CD4-positive, alpha-beta T cell (primary cell): Measurements from ENCODE around the gene TPO. TPM values are rescaled to one million over a fixed set of nuclear protein-coding genes. Genes with fewer than 3 reads are reported as not detected.

Source experiments
- ATAC-seq: fragments of 200-7000 bp; cut with Tn5 transposase; one replicate; pipeline ENCODE4 v1.10.0; 2022; ENCODE audit warnings: mild to moderate bottlenecking; ENCODE audit not compliant: poor library complexity
- CTCF ChIA-PET: fragments of 350-600 bp; sonication (Branson Sonifier 250); formaldehyde crosslinking; loops from one replicate; lab custom pipeline; 2021; ENCODE audit warnings: antibody characterized with exemption, inconsistent platforms; lab: Charles Lee
- POLR2A ChIA-PET: fragments of 350-600 bp; sonication (Branson Sonifier 250); formaldehyde crosslinking; loops from one replicate; lab custom pipeline; 2021; ENCODE audit warnings: antibody characterized with exemption, inconsistent platforms; lab: Charles Lee
- DNase-seq, 14 experiments: peaks; one replicate each; pipeline ENCODE4 v3.0.0-alpha.2; 2013 to 2020; ENCODE audit warnings: mixed read lengths in 2 of 14
- H3K27ac ChIP-seq, 2 donors: one replicate each; pipeline versions ENCODE4 v1.5.1 to v1.7.0; 2013; ENCODE audit warnings: low read length in 2 of 2, low read depth in 1 of 2, mild to moderate bottlenecking in 1 of 2
- H3K27me3 ChIP-seq, 2 experiments: 1 replicate in 1 of 2; 2 replicates in 1 of 2; pipeline versions ENCODE4 v1.6.1 to v1.7.0; 2013; ENCODE audit warnings: low read length in 2 of 2, control low read depth in 1 of 2, mild to moderate bottlenecking in 1 of 2, moderate library complexity in 1 of 2; ENCODE audit not compliant: insufficient read depth in 2 of 2, control insufficient read depth in 1 of 2
- H3K36me3 ChIP-seq: one replicate; pipeline ENCODE4 v1.6.1; 2013; ENCODE audit warnings: low read length, control low read depth; ENCODE audit not compliant: insufficient read depth
- H3K4me1 ChIP-seq: one replicate; pipeline ENCODE4 v1.6.1; 2013; ENCODE audit warnings: low read length, control low read depth; ENCODE audit not compliant: insufficient read depth
- H3K4me3 ChIP-seq: one replicate; pipeline ENCODE4 v1.5.1; 2013; ENCODE audit warnings: mild to moderate bottlenecking, low read length, moderate library complexity
- H3K9me3 ChIP-seq, 2 experiments: 1 replicate in 1 of 2; 2 replicates in 1 of 2; pipeline versions ENCODE4 v1.6.1 to v1.7.0; 2013; ENCODE audit warnings: low read length in 2 of 2, mild to moderate bottlenecking in 2 of 2, control low read depth in 1 of 2, moderate library complexity in 1 of 2; ENCODE audit not compliant: control insufficient read depth in 1 of 2, insufficient read depth in 1 of 2
- H3K27ac Mint-ChIP-seq: one replicate; pipeline ENCODE4 v1.8.0; 2020; ENCODE audit warnings: mixed read lengths
- H3K27me3 Mint-ChIP-seq: one replicate; pipeline ENCODE4 v1.8.0; 2021; ENCODE audit warnings: mixed read lengths
- H3K36me3 Mint-ChIP-seq: one replicate; pipeline ENCODE4 v1.8.0; 2021; ENCODE audit warnings: low read depth, mixed read lengths
- H3K4me1 Mint-ChIP-seq: one replicate; pipeline ENCODE4 v1.8.0; 2021; ENCODE audit warnings: low read depth, mixed read lengths
- H3K4me3 Mint-ChIP-seq: one replicate; pipeline ENCODE4 v1.8.0; 2020; ENCODE audit warnings: mild to moderate bottlenecking, mixed read lengths
- H3K9me3 Mint-ChIP-seq: one replicate; pipeline ENCODE4 v1.8.0; 2020; ENCODE audit warnings: mixed read lengths
- intact Hi-C, 2 experiments: fragments of 100-400 bp; cut with DNase I in 1 of 2; cut with micrococcal nuclease in 1 of 2; formaldehyde crosslinking; loops; one replicate each; pipeline versions ENCODE4 v1.15.1 to v1.9.0; 2023 to 2025; cut with DNase I, micrococcal nuclease
- total RNA-seq, 174 experiments: library from RNA in 2 of 174; stranded (reverse) in 2 of 174; gene quantifications; one replicate each; pipeline ENCODE4 v1.2.3 and lab custom pipeline; 2021 to 2026
- TF ChIP-seq, protein P1 (sequence below): fragments of 200-600 bp; IDR thresholded peaks from one replicate; pipeline ENCODE4 v1.8.0; 2022; ENCODE audit warnings: antibody characterized with exemption, mild to moderate bottlenecking

The TPO gene
- total RNA-seq, 2 experiments from 2014 or later: 0.27 TPM; not detected in 1

DNA sequence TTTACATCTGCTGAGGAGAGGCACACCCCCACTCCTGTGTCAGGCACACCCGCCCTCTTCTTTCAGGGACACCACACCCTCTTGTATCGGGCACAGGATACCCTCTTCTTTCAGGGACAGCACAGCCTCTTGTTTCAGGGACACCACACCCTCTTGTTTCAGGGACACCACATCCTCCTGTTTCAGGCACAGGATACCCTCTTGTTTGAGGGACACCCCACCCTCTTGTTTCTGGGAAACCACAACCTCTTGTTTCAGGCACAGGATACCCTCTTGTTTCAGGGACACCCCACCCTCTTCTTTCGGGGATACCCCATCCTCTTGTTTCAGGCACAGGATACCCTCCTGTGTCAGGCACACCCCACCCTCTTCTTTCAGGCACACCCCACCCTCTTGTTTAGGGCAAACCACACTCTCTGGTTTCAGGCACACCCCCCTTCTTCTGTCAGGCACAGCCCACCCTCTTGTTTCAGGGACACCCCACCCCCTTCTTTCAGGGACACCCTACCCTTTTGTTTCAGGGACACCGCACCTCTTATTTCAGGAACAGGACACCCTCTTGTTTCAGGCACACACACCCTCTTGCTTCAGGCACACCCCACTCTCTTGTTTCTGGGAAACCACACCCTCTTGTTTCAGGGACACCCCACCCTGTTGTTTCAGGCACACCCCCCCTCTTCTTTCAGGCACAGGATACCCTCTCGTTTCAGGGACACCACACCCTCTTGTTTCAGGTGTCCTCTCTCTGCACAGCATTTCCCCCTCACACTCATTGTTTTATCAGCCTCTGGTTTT, 96.2 kb downstream of the TPO start:
- H3K27me3 Mint-ChIP-seq: no peaks in the 10 kb centered on the region
- peaks cover 26% of the 10 kb centered on the region for H3K4me1 Mint-ChIP-seq
- intact Hi-C loops: no loop called here
- POLR2A ChIA-PET: no interaction called here
- Histone ChIP-seq H3K4me3 (no peak overlapping the region), H3K36me3 (no peaks in the 10 kb centered on the region), H3K9me3 (peaks cover 0 to under 1% of the 10 kb centered on the region in 2 experiments), H3K27me3 (no peaks in the 10 kb centered on the region), H3K27ac (peak overlapping the region in 1 of 2 donors; percentile 10), H3K4me1 (peaks cover 26% of the 10 kb centered on the region)
- H3K27ac Mint-ChIP-seq: peak overlapping the region; percentile 75
- peak in 8 of 14 experiments; percentile 16 to 76 (median 25) for DNase-seq
- CTCF ChIA-PET: no interaction called here
- H3K9me3 Mint-ChIP-seq: no peaks in the 10 kb centered on the region
- H3K36me3 Mint-ChIP-seq: no peaks in the 10 kb centered on the region
- ATAC-seq: peak; percentile 88
- TF ChIP-seq, protein P1, sequence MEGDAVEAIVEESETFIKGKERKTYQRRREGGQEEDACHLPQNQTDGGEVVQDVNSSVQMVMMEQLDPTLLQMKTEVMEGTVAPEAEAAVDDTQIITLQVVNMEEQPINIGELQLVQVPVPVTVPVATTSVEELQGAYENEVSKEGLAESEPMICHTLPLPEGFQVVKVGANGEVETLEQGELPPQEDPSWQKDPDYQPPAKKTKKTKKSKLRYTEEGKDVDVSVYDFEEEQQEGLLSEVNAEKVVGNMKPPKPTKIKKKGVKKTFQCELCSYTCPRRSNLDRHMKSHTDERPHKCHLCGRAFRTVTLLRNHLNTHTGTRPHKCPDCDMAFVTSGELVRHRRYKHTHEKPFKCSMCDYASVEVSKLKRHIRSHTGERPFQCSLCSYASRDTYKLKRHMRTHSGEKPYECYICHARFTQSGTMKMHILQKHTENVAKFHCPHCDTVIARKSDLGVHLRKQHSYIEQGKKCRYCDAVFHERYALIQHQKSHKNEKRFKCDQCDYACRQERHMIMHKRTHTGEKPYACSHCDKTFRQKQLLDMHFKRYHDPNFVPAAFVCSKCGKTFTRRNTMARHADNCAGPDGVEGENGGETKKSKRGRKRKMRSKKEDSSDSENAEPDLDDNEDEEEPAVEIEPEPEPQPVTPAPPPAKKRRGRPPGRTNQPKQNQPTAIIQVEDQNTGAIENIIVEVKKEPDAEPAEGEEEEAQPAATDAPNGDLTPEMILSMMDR: no peak
- H3K4me3 Mint-ChIP-seq: peak overlapping the region; percentile 39

DNA sequence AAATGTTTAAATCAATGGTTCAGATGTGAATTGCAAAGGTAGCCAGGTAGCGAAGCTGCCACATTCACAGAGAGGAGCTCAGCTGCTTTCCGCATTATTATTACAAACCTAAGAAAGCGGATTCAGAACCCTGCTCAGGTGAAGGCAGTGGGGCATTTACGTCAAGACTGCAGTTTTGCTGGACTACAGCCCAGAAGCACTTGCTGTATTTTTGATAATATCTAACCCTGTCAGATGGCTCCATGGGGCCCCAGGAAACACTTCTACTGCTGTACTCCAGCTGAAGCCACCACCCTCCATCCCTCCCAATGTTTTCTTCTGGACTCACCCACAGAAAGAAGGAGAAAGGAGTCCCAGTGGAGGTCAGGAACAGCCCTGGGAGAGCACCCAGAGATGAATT, 96.9 kb downstream of the TPO start:
- ATAC-seq: no peak
- peak in 1 of 14 experiments; percentile 13 for DNase-seq
- Mint-ChIP-seq H3K27ac (peak overlapping the region; percentile 75), H3K27me3 (no peaks in the 10 kb centered on the region), H3K36me3 (no peaks in the 10 kb centered on the region), H3K9me3 (no peaks in the 10 kb centered on the region), H3K4me1 (peaks cover 26% of the 10 kb centered on the region), H3K4me3 (no peak overlapping the region)
- no peaks in the 10 kb centered on the region for H3K36me3 ChIP-seq
- CTCF ChIA-PET: no interaction called here
- TF ChIP-seq, protein P1: no peak
- H3K4me3 ChIP-seq: no peak overlapping the region
- no peaks in the 10 kb centered on the region for H3K9me3 ChIP-seq
- intact Hi-C loops: no loop called here
- no peaks in the 10 kb centered on the region for H3K27me3 ChIP-seq
- peaks cover 28% of the 10 kb centered on the region for H3K4me1 ChIP-seq
- H3K27ac ChIP-seq: no peak overlapping the region
- POLR2A ChIA-PET: no interaction called here

DNA sequence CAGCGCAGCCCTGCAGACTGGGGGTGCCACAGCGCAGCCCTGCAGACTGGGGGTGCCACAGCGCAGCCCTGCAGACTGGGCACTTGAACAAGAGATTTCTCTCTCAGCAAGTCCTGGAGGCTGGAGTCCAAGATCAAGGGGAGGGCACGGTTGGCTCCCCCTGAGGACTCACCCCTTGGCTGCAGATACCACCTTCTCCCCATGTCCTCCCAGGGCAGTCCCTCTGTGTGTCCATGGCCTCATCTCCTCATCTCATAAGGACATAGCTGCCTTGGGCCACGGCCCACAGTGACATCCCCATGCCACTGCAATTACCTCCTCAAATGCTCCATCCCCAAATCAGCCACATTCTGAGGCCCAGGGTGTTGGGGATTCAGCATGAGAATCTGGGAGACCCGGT, 98.2 kb downstream of the TPO start:
- Mint-ChIP-seq H3K27ac (no peak overlapping the region), H3K4me1 (peaks cover 26% of the 10 kb centered on the region), H3K27me3 (no peaks in the 10 kb centered on the region), H3K9me3 (no peaks in the 10 kb centered on the region), H3K4me3 (no peak overlapping the region), H3K36me3 (no peaks in the 10 kb centered on the region)
- H3K27me3 ChIP-seq: no peaks in the 10 kb centered on the region
- H3K36me3 ChIP-seq: no peaks in the 10 kb centered on the region
- peaks cover 32% of the 10 kb centered on the region for H3K4me1 ChIP-seq
- DNase-seq: no peak
- ChIA-PET CTCF (no interaction called here), POLR2A (no interaction called here)
- no peak overlapping the region for H3K27ac ChIP-seq
- ATAC-seq: no peak
- no peaks in the 10 kb centered on the region for H3K9me3 ChIP-seq
- H3K4me3 ChIP-seq: no peak overlapping the region
- TF ChIP-seq, protein P1: no peak
- intact Hi-C loops: no loop called here
